ENCODE measurements around the gene PCMTD2. TPM values are rescaled to one million over a fixed set of nuclear protein-coding genes. Genes with fewer than 3 reads are reported as not detected.

Gene PCMTD2
- total and polyA plus RNA-seq, 2 of the 13 experiments (the other 11 are each of a cell fraction or from before 2014, with no cell fraction given): 47.0 to 76.9 TPM

GRCh38 chr20:64220891-64221527, 34.5 kb upstream of the PCMTD2 start (continued):
- TF ChIP-seq ELF3 (CRISPR knock-in tag; IDR thresholded peaks at IDR 0.05): no peak
- no peak for TF ChIP-seq CERS6 (CRISPR knock-in tag; IDR thresholded peaks at IDR 0.05)
- TF ChIP-seq ZNF331 (CRISPR knock-in tag; IDR thresholded peaks at IDR 0.05): no peak
- no peak for TF ChIP-seq MTERF4 (CRISPR knock-in tag; IDR thresholded peaks at IDR 0.05)
- no peak for TF ChIP-seq HIC2 (CRISPR knock-in tag; IDR thresholded peaks at IDR 0.05; ENCODE audit: low read depth)
- TF ChIP-seq HDAC1 (CRISPR knock-in tag; IDR thresholded peaks at IDR 0.05): peak; percentile 81
- no peak for TF ChIP-seq ZNF547 (CRISPR knock-in tag; IDR thresholded peaks at IDR 0.05)
- 0 out of 2 replicates have a peak, but pooled peaks have one; percentile 51 for TF ChIP-seq KDM5B (CRISPR knock-in tag; IDR thresholded peaks at IDR 0.05; ENCODE audit: borderline replicate concordance)
- TF ChIP-seq AFF4 (CRISPR knock-in tag; IDR thresholded peaks at IDR 0.05): no peak
- TF ChIP-seq ZNF713 (CRISPR knock-in tag; IDR thresholded peaks at IDR 0.05): no peak
- 0 out of 2 replicates have a peak, but pooled peaks have one; percentile 10 for TF ChIP-seq CEBPG (CRISPR knock-in tag; IDR thresholded peaks at IDR 0.05)
- no peak for TF ChIP-seq MTF2 (CRISPR knock-in tag; IDR thresholded peaks at IDR 0.05; ENCODE audit: borderline replicate concordance)
- TF ChIP-seq MEIS2 (CRISPR knock-in tag; IDR thresholded peaks at IDR 0.05): peak; percentile 87
- TF ChIP-seq SP5 (CRISPR knock-in tag; IDR thresholded peaks at IDR 0.05; ENCODE audit: borderline replicate concordance, low read depth): peak; percentile 53; the same call in 1 of the 2 replicates
- TF ChIP-seq ZNF687 (CRISPR knock-in tag; IDR thresholded peaks at IDR 0.05): peak; percentile 81
- TF ChIP-seq PHF5A (CRISPR knock-in tag; IDR thresholded peaks at IDR 0.05; ENCODE audit: low read depth, unreplicated experiment): no peak
